Measurements from ENCODE around the gene MOB2.

The MOB2 gene

GRCh38 chr11:1502954-1503707, 16.6 kb upstream of the MOB2 start:
- DNase-seq: no peak

- no peak for DNase-seq
These were observed 15.8 kb upstream of the MOB2 start for GRCh38 chr11:1502168-1502953.

- no peak for DNase-seq
These were observed 15.0 kb upstream of the MOB2 start for GRCh38 chr11:1501421-1502167.

GRCh38 chr11:1500466-1501420, 14.2 kb upstream of the MOB2 start:
- DNase-seq: no peak

GRCh38 chr11:1499899-1500298, 13.3 kb upstream of the MOB2 start:
- DNase-seq: no peak

GRCh38 chr11:1499261-1499890, 12.8 kb upstream of the MOB2 start:
- no peak for DNase-seq

GRCh38 chr11:1498262-1498661, 11.7 kb upstream of the MOB2 start:
- DNase-seq: no peak

GRCh38 chr11:1497600-1497999, 11.0 kb upstream of the MOB2 start:
- no peak for DNase-seq

GRCh38 chr11:1496761-1497095, 10.1 kb upstream of the MOB2 start:
- no peak for DNase-seq

GRCh38 chr11:1496091-1496760, 9.6 kb upstream of the MOB2 start:
- no peak for DNase-seq

- no peak for DNase-seq
These were observed 8.1 kb upstream of the MOB2 start for GRCh38 chr11:1494650-1495049.

GRCh38 chr11:1493650-1494244, 7.2 kb upstream of the MOB2 start:
- DNase-seq: no peak

- no peak for DNase-seq
These were observed 4.8 kb upstream of the MOB2 start for GRCh38 chr11:1491379-1491778.

- no peak for DNase-seq
These were observed 4.1 kb upstream of the MOB2 start for GRCh38 chr11:1490651-1491050.

GRCh38 chr11:1488575-1489180, 2.1 kb upstream of the MOB2 start:
- no peak for DNase-seq

GRCh38 chr11:1487851-1488574, 1.4 kb upstream of the MOB2 start:
- DNase-seq: no peak

GRCh38 chr11:1487091-1487850, 692 bp upstream of the MOB2 start:
- no peak for DNase-seq

GRCh38 chr11:1485504-1485885, 1.1 kb downstream of the MOB2 start:
- DNase-seq: no peak
